Sigmoid colon (tissue), 7 donors: Measurements from ENCODE around the gene TNS1. TPM values are rescaled to one million over a fixed set of nuclear protein-coding genes. Genes with fewer than 3 reads are reported as not detected.

Source experiments
- DNase-seq: peaks from one replicate; pipeline ENCODE4 v3.0.0-alpha.2; 2019
- H3K27ac ChIP-seq, 4 donors: fragments of 200-600 bp; sonication (generic); one replicate each; pipeline ENCODE4 v1.5.1; 2016 to 2019; ENCODE audit warnings: mild to moderate bottlenecking in 1 of 4
- H3K27me3 ChIP-seq, 3 donors: fragments of 200-600 bp; sonication (generic); one replicate each; pipeline ENCODE4 v1.5.1; 2019; ENCODE audit warnings: mild to moderate bottlenecking in 1 of 3
- H3K36me3 ChIP-seq, 4 donors: fragments of 200-600 bp; sonication (generic); one replicate each; pipeline ENCODE4 v1.5.1; 2016 to 2019
- H3K4me1 ChIP-seq, 4 donors: fragments of 200-600 bp; sonication (generic); one replicate each; pipeline ENCODE4 v1.5.1; 2017 to 2019
- H3K4me3 ChIP-seq, 4 donors: fragments of 200-600 bp; sonication (generic); one replicate each; pipeline ENCODE4 v1.5.1; 2017 to 2019; ENCODE audit warnings: mild to moderate bottlenecking in 2 of 4, moderate library complexity in 1 of 4
- H3K9me3 ChIP-seq, 4 donors: fragments of 200-600 bp in 3 of 4; sonication (generic) in 3 of 4; one replicate each; pipeline versions ENCODE4 v1.5.1 to v1.6.1; 2013 to 2019
- CTCF ChIP-seq, 4 experiments: fragments of 450-650 bp in 3 of 4; fragments of 200-600 bp in 1 of 4; IDR thresholded peaks; one replicate each; pipeline ENCODE4 v1.5.1; 2016 to 2019; ENCODE audit warnings: antibody characterized with exemption in 4 of 4, mild to moderate bottlenecking in 3 of 4, moderate library complexity in 2 of 4
- EP300 ChIP-seq, 4 donors: sonication (generic); formaldehyde crosslinking; IDR thresholded peaks; one replicate each; pipeline ENCODE4 v1.6.1; 2017; ENCODE audit warnings: antibody characterized with exemption in 4 of 4
- POLR2A ChIP-seq, 2 donors: fragments of 450-650 bp; IDR thresholded peaks; one replicate each; pipeline ENCODE4 v1.6.1; 2016; ENCODE audit warnings: antibody characterized with exemption in 2 of 2, mild to moderate bottlenecking in 2 of 2, moderate library complexity in 2 of 2
- POLR2AphosphoS5 ChIP-seq, 4 donors: sonication (generic); formaldehyde crosslinking; IDR thresholded peaks; one replicate each; pipeline ENCODE4 v1.6.1; 2017; ENCODE audit warnings: antibody characterized with exemption in 4 of 4
- WGBS, 2 donors: extraction: QIAGEN DNeasy Blood & Tissue Kit; methylation state at CpG; one replicate each; pipeline ENCODE4 v1.1.7; 2013; 5-methylcytosine and 5-hydroxymethylcytosine counted together
- intact Hi-C: fragments of 100-400 bp; cut with DNase I; formaldehyde crosslinking; loops from one replicate; pipeline ENCODE4 v1.15.1; 2023
- polyA plus RNA-seq, 3 donors: library from polyadenylated mRNA; stranded (reverse); fragments of 200-250 nt; gene quantifications; one replicate each; pipeline ENCODE4 v1.2.3, GENCODE V29; 2013
- total RNA-seq, 4 donors: library from RNA; depleted of rRNA; stranded (reverse); fragments of >200 nt; gene quantifications; one replicate each; pipeline ENCODE4 v1.1.0, GENCODE V29; 2016
- donor health status: healthy with polysubstance abuse.
- donor health status: Bipolar disorder and iron deficiency.
- donor health status: healthy.

Gene TNS1
- total and polyA plus RNA-seq, 7 donors: 3.7 to 1,607 (median 444) TPM

- peak overlapping the region; percentile 94 to 98 (median 98) for H3K27ac ChIP-seq
- 92 to 93% methylated on average over 8 of the region's 8 CpGs for WGBS, 2 donors
- H3K9me3 ChIP-seq: no peaks in the 10 kb centered on the region
- no peak overlapping the region for H3K4me3 ChIP-seq
- no peaks in the 10 kb centered on the region for H3K27me3 ChIP-seq
- H3K4me1 ChIP-seq: peaks cover 0 to 87% (median 55%) of the 10 kb centered on the region in 4 donors
- TF ChIP-seq POLR2AphosphoS5 (IDR thresholded peaks at IDR 0.05) (peak in 1 of 4 donors; percentile 10), EP300 (IDR thresholded peaks at IDR 0.05) (no peak)
- no peak for DNase-seq
- intact Hi-C loops: no loop called here
- peaks cover 61 to 99% (median 90%) of the 10 kb centered on the region in 4 donors for H3K36me3 ChIP-seq
Measured at GRCh38 chr2:217884985-217885384, 117.8 kb downstream of the TNS1 start.

- H3K27ac ChIP-seq: peak overlapping the region; percentile 74 to 98 (median 86)
- no peak for DNase-seq
- WGBS, 2 donors: 84 to 86% methylated on average over 14 of the region's 14 CpGs
- H3K27me3 ChIP-seq: no peaks in the 10 kb centered on the region
- H3K36me3 ChIP-seq: peaks cover 48 to 100% (median 92%) of the 10 kb centered on the region in 4 donors
- intact Hi-C loops: no loop called here
- no peak overlapping the region for H3K4me3 ChIP-seq
- H3K4me1 ChIP-seq: peaks cover 0 to 95% (median 79%) of the 10 kb centered on the region in 4 donors
- no peak for TF ChIP-seq POLR2A (IDR thresholded peaks at IDR 0.05)
- TF ChIP-seq POLR2AphosphoS5 (IDR thresholded peaks at IDR 0.05): no peak
- TF ChIP-seq CTCF (IDR thresholded peaks at IDR 0.05): no peak
- TF ChIP-seq EP300 (IDR thresholded peaks at IDR 0.05): no peak
- H3K9me3 ChIP-seq: no peaks in the 10 kb centered on the region
Measured at GRCh38 chr2:217880891-217881290, 121.9 kb downstream of the TNS1 start.

DNA sequence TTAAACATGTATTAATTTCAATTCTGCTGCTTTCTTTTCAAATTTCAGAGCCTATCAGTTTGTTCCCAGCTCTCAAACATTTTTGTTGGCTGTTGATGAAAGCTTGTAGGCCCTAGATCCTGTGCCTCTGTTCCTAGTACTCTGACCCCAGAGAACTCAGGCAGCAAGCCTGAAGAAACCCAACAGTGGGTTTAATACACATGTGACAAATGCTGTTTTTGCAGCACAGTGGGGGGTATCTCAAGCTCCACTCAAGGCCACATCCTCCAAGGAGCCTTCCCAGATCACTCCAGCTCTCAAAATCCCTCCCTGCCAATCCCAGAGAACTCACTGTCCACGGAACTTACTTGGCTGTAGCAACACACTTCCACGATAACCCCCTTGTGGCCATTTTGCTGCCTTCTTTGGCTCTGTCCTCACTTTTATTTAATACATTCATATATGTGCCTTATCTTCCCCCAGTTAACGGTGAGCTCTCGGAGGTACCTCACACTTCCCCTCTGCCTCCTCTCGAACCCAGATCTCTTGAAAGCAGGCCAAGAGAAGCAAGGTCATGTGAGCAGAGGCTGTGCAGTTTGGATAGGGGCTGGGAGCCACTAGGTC, 122.4 kb downstream of the TNS1 start:
- no peaks in the 10 kb centered on the region for H3K27me3 ChIP-seq
- intact Hi-C loops: no loop called here
- peaks cover 43 to 99% (median 90%) of the 10 kb centered on the region in 4 donors for H3K36me3 ChIP-seq
- DNase-seq: no peak
- no peak overlapping the region for H3K4me3 ChIP-seq
- H3K4me1 ChIP-seq: peaks cover 0 to 94% (median 80%) of the 10 kb centered on the region in 4 donors
- WGBS, 2 donors: 85 to 90% methylated on average over 5 of the region's 5 CpGs
- TF ChIP-seq POLR2AphosphoS5 (IDR thresholded peaks at IDR 0.05): peak in 1 of 4 donors; percentile 11
- TF ChIP-seq CTCF (IDR thresholded peaks at IDR 0.05): peak in 1 of 4 experiments; percentile 29
- no peak for TF ChIP-seq EP300 (IDR thresholded peaks at IDR 0.05)
- no peaks in the 10 kb centered on the region for H3K9me3 ChIP-seq
- peak overlapping the region; percentile 74 to 98 (median 86) for H3K27ac ChIP-seq

GRCh38 chr2:217878915-217879590, 123.7 kb downstream of the TNS1 start:
- H3K9me3 ChIP-seq: no peaks in the 10 kb centered on the region
- TF ChIP-seq POLR2A (IDR thresholded peaks at IDR 0.05) (no peak), EP300 (IDR thresholded peaks at IDR 0.05) (no peak), CTCF (IDR thresholded peaks at IDR 0.05) (no peak), POLR2AphosphoS5 (IDR thresholded peaks at IDR 0.05) (no peak)
- H3K36me3 ChIP-seq: peaks cover 34 to 99% (median 88%) of the 10 kb centered on the region in 4 donors
- H3K4me1 ChIP-seq: peaks cover 0 to 99% (median 84%) of the 10 kb centered on the region in 4 donors
- no peaks in the 10 kb centered on the region for H3K27me3 ChIP-seq
- H3K4me3 ChIP-seq: no peak overlapping the region
- intact Hi-C loops: no loop called here
- WGBS, 2 donors: 79 to 84% methylated on average over 15 of the region's 15 CpGs
- no peak for DNase-seq
- H3K27ac ChIP-seq: peak overlapping the region; percentile 74 to 98 (median 86)

- H3K27ac ChIP-seq: peak overlapping the region; percentile 74 to 98 (median 86)
- H3K4me1 ChIP-seq: peaks cover 0 to 97% (median 86%) of the 10 kb centered on the region in 4 donors
- 89 to 93% methylated on average over 8 of the region's 8 CpGs for WGBS, 2 donors
Measured at GRCh38 chr2:217877866-217878265, 124.9 kb downstream of the TNS1 start.

More at GRCh38 chr2:217877866-217878265, 124.9 kb downstream of the TNS1 start:
- Histone ChIP-seq H3K4me3 (no peak overlapping the region), H3K36me3 (peaks cover 28 to 99% (median 87%) of the 10 kb centered on the region in 4 donors), H3K9me3 (no peaks in the 10 kb centered on the region), H3K27me3 (no peaks in the 10 kb centered on the region)
- intact Hi-C loops: no loop called here
- no peak for DNase-seq
- TF ChIP-seq POLR2A (IDR thresholded peaks at IDR 0.05): no peak
- TF ChIP-seq CTCF (IDR thresholded peaks at IDR 0.05): no peak
- TF ChIP-seq POLR2AphosphoS5 (IDR thresholded peaks at IDR 0.05): peak in 1 of 4 donors; percentile 6
- TF ChIP-seq EP300 (IDR thresholded peaks at IDR 0.05): no peak
